ENCODE results near the gene THSD4.

GRCh38 chr15:71088155-71088554 is 27.1 kb upstream of the THSD4 start:
- TF ChIP-seq POLR2A (IDR thresholded peaks at IDR 0.05) (no peak), CTCF (IDR thresholded peaks at IDR 0.05) (no peak)
